Neural progenitor cell (in vitro differentiated cells): ENCODE results near the gene ZNF587B. TPM values are rescaled to one million over a fixed set of nuclear protein-coding genes. Genes with fewer than 3 reads are reported as not detected.

Experiments used
- DNase-seq: peaks from one replicate; pipeline ENCODE4 v3.0.0-alpha.2; 2016; ENCODE audit warnings: low spot score
- H2AFZ ChIP-seq: fragments of 200-600 bp; sonication (generic); replicated peaks from 2 replicates; pipeline ENCODE4 v1.6.1; 2016; ENCODE audit warnings: antibody characterized with exemption
- H3F3A ChIP-seq: fragments of 200-600 bp; sonication (generic); 2 replicates; pipeline ENCODE4 v1.6.1; 2016; ENCODE audit warnings: antibody characterized with exemption, low read depth
- H3K27ac ChIP-seq: fragments of 200-600 bp; sonication (generic); 2 replicates; pipeline ENCODE4 v1.5.1; 2016; ENCODE audit warnings: mild to moderate bottlenecking
- H3K27me3 ChIP-seq: fragments of 200-600 bp; sonication (generic); 2 replicates; pipeline ENCODE4 v1.6.1; 2016; ENCODE audit warnings: mild to moderate bottlenecking, moderate library complexity
- H3K36me3 ChIP-seq: fragments of 200-600 bp; sonication (generic); 2 replicates; pipeline ENCODE4 v1.5.1; 2016
- H3K4me1 ChIP-seq: fragments of 200-600 bp; sonication (generic); 2 replicates; pipeline ENCODE4 v1.6.1; 2016; ENCODE audit warnings: mixed run types
- H3K4me2 ChIP-seq: fragments of 200-600 bp; sonication (generic); 2 replicates; pipeline ENCODE4 v1.6.1; 2016
- H3K4me3 ChIP-seq: fragments of 200-600 bp; sonication (generic); 2 replicates; pipeline ENCODE4 v1.5.1; 2016
- H3K79me2 ChIP-seq: fragments of 200-600 bp; sonication (generic); 2 replicates; pipeline ENCODE4 v1.6.1; 2016; ENCODE audit warnings: low read depth
- H3K9ac ChIP-seq: fragments of 200-600 bp; sonication (generic); 2 replicates; pipeline ENCODE4 v1.6.1; 2016
- H3K9me3 ChIP-seq: fragments of 200-600 bp; sonication (generic); 2 replicates; pipeline ENCODE4 v1.5.1; 2016; ENCODE audit warnings: low read depth
- H4K20me1 ChIP-seq: fragments of 200-600 bp; sonication (generic); 2 replicates; pipeline ENCODE4 v1.6.1; 2016; ENCODE audit warnings: low read depth
- H3K27ac Mint-ChIP-seq: 3 replicates; pipeline ENCODE4 v1.8.0; 2021; ENCODE audit warnings: mixed read lengths
- H3K27me3 Mint-ChIP-seq: 2 replicates; pipeline ENCODE4 v1.8.0; 2022; ENCODE audit warnings: low read depth, mild to moderate bottlenecking, inconsistent platforms, moderate library complexity, mixed read lengths; ENCODE audit not compliant: insufficient read depth
- H3K36me3 Mint-ChIP-seq: 3 replicates; pipeline ENCODE4 v1.8.0; 2021; ENCODE audit warnings: mixed read lengths
- H3K4me1 Mint-ChIP-seq: 3 replicates; pipeline ENCODE4 v1.8.0; 2021; ENCODE audit warnings: mixed read lengths
- H3K4me3 Mint-ChIP-seq: 3 replicates; pipeline ENCODE4 v1.8.0; 2021; ENCODE audit warnings: mild to moderate bottlenecking, moderate library complexity, mixed read lengths
- H3K9me3 Mint-ChIP-seq: 3 replicates; pipeline ENCODE4 v1.8.0; 2020; ENCODE audit warnings: mixed read lengths
- CTCF ChIP-seq: fragments of 200-600 bp; sonication (generic); IDR thresholded peaks from 2 replicates; pipeline ENCODE4 v1.5.1; 2017; ENCODE audit warnings: antibody characterized with exemption, mild to moderate bottlenecking
- EZH2 ChIP-seq: fragments of 200-600 bp; sonication (generic); IDR thresholded peaks from 2 replicates; pipeline ENCODE4 v1.6.1; 2017; ENCODE audit warnings: antibody characterized with exemption, mild to moderate bottlenecking, moderate library complexity
- EZH2phosphoT487 ChIP-seq: fragments of 200-600 bp; sonication (generic); IDR thresholded peaks from 2 replicates; pipeline ENCODE4 v1.6.1; 2017; ENCODE audit warnings: antibody characterized with exemption
- total RNA-seq: library from RNA; depleted of rRNA; stranded (reverse); fragments of >200 nt; gene quantifications from 2 replicates; pipeline ENCODE4 v1.2.3, GENCODE V29; 2015; ENCODE audit warnings: low replicate concordance

ZNF587B gene
- 16.4 and 24.7 TPM in 2 replicates for total RNA-seq

GRCh38 chr19:57830071-57830602 is at the start of gene ZNF587B:
Gene ZNF587B (plus strand): TSS chr19:57830299. CDS start chr19:57830529, 230 bp downstream.
- peak within 1 kb of the TSS; percentile 90 for H3K27ac Mint-ChIP-seq

DNA sequence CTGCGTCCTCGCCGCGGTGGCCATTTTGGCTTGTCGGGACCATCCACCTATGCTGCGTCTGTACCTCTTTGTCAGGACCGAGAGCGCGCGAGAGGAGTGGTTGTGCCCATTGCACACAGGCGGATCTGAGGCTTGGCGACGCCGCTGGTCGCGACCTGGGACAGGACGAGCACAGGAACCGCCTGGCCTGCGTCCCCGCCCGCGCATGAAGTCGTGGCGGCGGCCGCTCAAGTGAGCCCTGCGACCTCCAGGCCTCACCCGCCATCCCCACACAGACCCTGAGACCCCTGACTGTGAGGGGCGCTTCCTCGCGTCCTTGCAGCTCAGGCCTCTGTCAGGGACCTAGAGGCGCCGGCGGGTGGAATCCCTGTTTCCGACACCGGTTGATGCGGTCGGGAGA is 43.8 kb upstream of the ZNF587B start:
- no peak overlapping the region for H3K27ac Mint-ChIP-seq
- H3K9me3 ChIP-seq: no peaks in the 10 kb centered on the region
- no peaks in the 10 kb centered on the region for H3K4me1 ChIP-seq
- H3K4me3 Mint-ChIP-seq: no peak overlapping the region
- no peak overlapping the region for H2AFZ ChIP-seq
- H3K27me3 Mint-ChIP-seq: peaks cover 14% of the 10 kb centered on the region
- H3F3A ChIP-seq: no peaks in the 10 kb centered on the region
- H3K79me2 ChIP-seq: peaks cover 53% of the 10 kb centered on the region
- no peaks in the 10 kb centered on the region for H3K4me1 Mint-ChIP-seq
- H3K36me3 Mint-ChIP-seq: peaks cover 70% of the 10 kb centered on the region
- H4K20me1 ChIP-seq: no peaks in the 10 kb centered on the region
- no peak overlapping the region for H3K27ac ChIP-seq
- TF ChIP-seq EZH2phosphoT487: no peak
- TF ChIP-seq CTCF: no peak
- no peak for TF ChIP-seq EZH2
- H3K4me2 ChIP-seq: no peak overlapping the region
- DNase-seq: no peak
- H3K9me3 Mint-ChIP-seq: peaks cover 64% of the 10 kb centered on the region
- no peak overlapping the region for H3K9ac ChIP-seq
- H3K4me3 ChIP-seq: no peak overlapping the region
- no peaks in the 10 kb centered on the region for H3K36me3 ChIP-seq
- no peaks in the 10 kb centered on the region for H3K27me3 ChIP-seq

More at GRCh38 chr19:57830071-57830602, at the start of gene ZNF587B:
- peak within 1 kb of the TSS; percentile 73 for H2AFZ ChIP-seq
- peaks cover 15% of the 10 kb centered on the region for H3K4me1 ChIP-seq
- Mint-ChIP-seq H3K27me3 (no peaks in the 10 kb centered on the region), H3K36me3 (peaks cover 47% of the 10 kb centered on the region), H3K9me3 (peaks cover 19% of the 10 kb centered on the region), H3K4me3 (peak within 1 kb of the TSS; percentile 92), H3K4me1 (peaks cover 17% of the 10 kb centered on the region)
- H3K27me3 ChIP-seq: no peaks in the 10 kb centered on the region
- peak within 1 kb of the TSS; percentile 88 for H3K4me2 ChIP-seq
- H3K27ac ChIP-seq: peak within 1 kb of the TSS; percentile 89
- no peaks in the 10 kb centered on the region for H3K9me3 ChIP-seq
- peak; percentile 95 for DNase-seq
- H3F3A ChIP-seq: peaks cover 19% of the 10 kb centered on the region
- TF ChIP-seq EZH2 (no peak), EZH2phosphoT487 (no peak), CTCF (peak; percentile 61)
- peaks cover 59% of the 10 kb centered on the region for H3K79me2 ChIP-seq
- H3K9ac ChIP-seq: peak within 1 kb of the TSS; percentile 82
- H4K20me1 ChIP-seq: peaks cover 11% of the 10 kb centered on the region
- no peaks in the 10 kb centered on the region for H3K36me3 ChIP-seq
- peak within 1 kb of the TSS; percentile 87 for H3K4me3 ChIP-seq

DNA sequence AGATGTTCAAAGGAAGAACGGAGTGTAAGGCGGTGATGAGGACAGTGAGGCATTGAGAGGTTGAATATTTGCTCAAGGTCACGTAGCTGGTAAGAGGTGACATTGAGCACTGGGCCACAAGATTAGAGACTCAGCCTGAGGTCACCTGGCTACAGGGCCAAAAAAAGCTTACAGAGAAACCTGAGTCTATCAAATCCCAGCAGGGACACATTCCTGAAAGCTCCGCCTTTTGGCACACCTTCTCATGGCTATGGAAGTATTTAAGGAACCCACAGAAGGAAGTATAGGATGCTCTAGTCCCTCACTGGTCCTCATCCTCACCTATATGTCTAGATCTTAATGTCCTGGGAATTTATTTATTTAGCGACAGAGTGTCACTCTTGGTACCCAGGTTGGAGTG is 43.2 kb upstream of the ZNF587B start:
- Histone ChIP-seq H3K4me2 (no peak overlapping the region), H3K9me3 (no peaks in the 10 kb centered on the region), H3K9ac (no peak overlapping the region), H3K79me2 (peaks cover 50% of the 10 kb centered on the region), H3K4me1 (no peaks in the 10 kb centered on the region), H2AFZ (no peak overlapping the region), H3K4me3 (no peak overlapping the region), H3K27ac (no peak overlapping the region), H4K20me1 (no peaks in the 10 kb centered on the region), H3F3A (no peaks in the 10 kb centered on the region), H3K36me3 (no peaks in the 10 kb centered on the region), H3K27me3 (no peaks in the 10 kb centered on the region)
- Mint-ChIP-seq H3K36me3 (peaks cover 69% of the 10 kb centered on the region), H3K27ac (no peak overlapping the region), H3K27me3 (peaks cover 14% of the 10 kb centered on the region), H3K4me3 (no peak overlapping the region), H3K4me1 (no peaks in the 10 kb centered on the region), H3K9me3 (peaks cover 63% of the 10 kb centered on the region)
- no peak for TF ChIP-seq CTCF
- no peak for TF ChIP-seq EZH2
- TF ChIP-seq EZH2phosphoT487: no peak
- no peak for DNase-seq
